Esophagus (tissue), 2 donors: Measurements from ENCODE around the gene ABCC11. TPM values are rescaled to one million over a fixed set of nuclear protein-coding genes. Genes with fewer than 3 reads are reported as not detected.

ENCODE experiments used
- polyA plus RNA-seq, 2 donors: library from polyadenylated mRNA; stranded (reverse); fragments of 200-250 nt; gene quantifications; one replicate each; pipeline ENCODE4 v1.2.3, GENCODE V29; 2013
- donor health status: healthy with polysubstance abuse.
- donor health status: Bipolar disorder and iron deficiency.

The ABCC11 gene
- polyA plus RNA-seq, 2 donors = 0.08 TPM

Other genes with a start within 250 kb of the ABCC11 start
- not detected for gene ABCC12, start 91.5 kb downstream of the ABCC11 start, polyA plus RNA-seq
- gene LONP2, start 3.2 kb downstream of the ABCC11 start, polyA plus RNA-seq = 10 to 100 TPM; 16.2 to 28.6 TPM
- 10 to 100 TPM in 1 of 2 donors, 1 to 10 TPM in 1; 8.7 to 12.3 TPM for gene SIAH1, start 137.9 kb upstream of the ABCC11 start, polyA plus RNA-seq